ENCODE measurements around the gene FANCG. TPM values are rescaled to one million over a fixed set of nuclear protein-coding genes. Genes with fewer than 3 reads are reported as not detected.
A peak's percentile ranks its signal among the peaks of the same experiment; 100 is the strongest.

The FANCG gene
- total and polyA plus RNA-seq, 10 donors, result 15.8 to 37.5 (median 24.2) TPM

- DNase-seq, result no peak
- H3K36me3 ChIP-seq, result peaks cover 0 to 25% (median 13%) of the 10 kb centered on the region in 6 donors
- H3K27me3 ChIP-seq (replicated peaks in 1 of 7), result no peaks in the 10 kb centered on the region
- no peaks in the 10 kb centered on the region for H3K9me3 ChIP-seq
- H3K4me1 ChIP-seq, result peaks cover 39 to 89% (median 73%) of the 10 kb centered on the region in 6 donors
- peak overlapping the region in 5 of 8 donors; percentile 59 to 81 (median 68) for H3K4me3 ChIP-seq
- intact Hi-C loops (cut with DNase I; ENCODE audit: low total_unique reads), result no loop called here
- WGBS, 5 donors, result 79 to 85% (median 82%) methylated on average over 3 of the region's 3 CpGs
- TF ChIP-seq POLR2AphosphoS5 (IDR thresholded peaks at IDR 0.05) (no peak), POLR2A (IDR thresholded peaks at IDR 0.05) (no peak), CTCF (IDR thresholded peaks at IDR 0.05 in 8 of 11, conservative IDR thresholded peaks at IDR 0.05 in 3 of 11) (no peak)
- peak overlapping the region; percentile 15 to 96 (median 88) for H3K27ac ChIP-seq
Measured at GRCh38 chr9:35112257-35113020, 32.7 kb upstream of the FANCG start.

DNA sequence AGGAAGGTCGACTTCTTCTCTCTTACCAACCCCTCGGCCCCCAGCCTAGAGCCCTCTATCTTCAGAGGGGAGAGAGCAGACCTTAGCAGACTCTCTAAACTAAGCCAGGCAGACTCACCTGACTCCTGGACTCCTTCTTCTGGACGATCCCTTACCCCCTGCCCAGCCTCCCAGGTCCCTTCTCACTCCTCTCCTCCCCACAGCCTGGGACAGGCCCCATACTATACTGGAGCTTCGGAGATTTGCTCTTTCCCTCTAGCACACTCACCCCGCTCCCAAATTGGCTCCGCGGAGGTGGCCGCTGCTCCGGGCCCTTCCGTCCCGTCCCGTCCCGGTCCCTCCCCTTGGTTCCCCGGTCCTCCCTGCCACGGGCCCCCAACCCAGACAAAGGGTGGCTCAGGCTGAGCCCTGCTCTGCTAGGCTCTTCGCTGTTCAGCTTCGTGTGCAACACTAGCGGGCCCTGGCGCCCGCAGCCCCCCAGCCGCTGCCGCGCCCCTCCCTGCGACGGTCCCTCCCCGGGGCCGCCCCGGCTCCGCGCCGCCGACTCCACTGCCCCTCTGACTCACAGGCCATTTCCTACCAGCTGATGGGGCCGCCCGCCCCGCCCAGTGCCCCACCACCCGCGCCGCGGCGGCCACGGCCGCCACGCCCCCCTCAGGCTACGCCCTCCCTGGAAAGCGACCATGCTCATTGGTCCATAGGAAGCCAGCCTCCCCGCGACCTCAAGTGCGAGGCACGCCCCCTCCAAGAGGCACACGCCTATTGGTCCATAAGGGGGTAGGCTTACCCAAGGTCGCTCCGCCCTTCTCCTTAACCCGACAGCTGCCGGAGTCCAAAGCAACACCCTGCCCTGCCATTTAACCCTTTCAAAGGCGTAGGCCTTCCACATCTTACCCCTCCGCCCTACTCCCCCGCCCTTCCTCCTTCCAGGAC, 31.5 kb upstream of the FANCG start:
- no peaks in the 10 kb centered on the region for H3K27me3 ChIP-seq (replicated peaks in 1 of 7)
- WGBS, 5 donors, result 2 to 3% (median 2%) methylated on average over 29 to 57 of the region's 57 CpGs
- peaks cover 0 to 37% (median 24%) of the 10 kb centered on the region in 6 donors for H3K36me3 ChIP-seq
- peak overlapping the region; percentile 55 to 81 (median 67) for H3K4me3 ChIP-seq
- peak overlapping the region; percentile 76 to 96 (median 88) for H3K27ac ChIP-seq
- peaks cover 31 to 77% (median 62%) of the 10 kb centered on the region in 6 donors for H3K4me1 ChIP-seq
- intact Hi-C loops (cut with DNase I; ENCODE audit: low total_unique reads), result no loop called here
- peak; percentile 99 for DNase-seq
- H3K9me3 ChIP-seq, result no peaks in the 10 kb centered on the region
- peak; percentile 52 to 81 (median 79) for TF ChIP-seq POLR2AphosphoS5 (IDR thresholded peaks at IDR 0.05)
- peak in 1 of 3 donors; percentile 33 for TF ChIP-seq POLR2A (IDR thresholded peaks at IDR 0.05)
- TF ChIP-seq CTCF (IDR thresholded peaks at IDR 0.05 in 8 of 11, conservative IDR thresholded peaks at IDR 0.05 in 3 of 11), result peak in 1 of 11 experiments; percentile 42

DNA sequence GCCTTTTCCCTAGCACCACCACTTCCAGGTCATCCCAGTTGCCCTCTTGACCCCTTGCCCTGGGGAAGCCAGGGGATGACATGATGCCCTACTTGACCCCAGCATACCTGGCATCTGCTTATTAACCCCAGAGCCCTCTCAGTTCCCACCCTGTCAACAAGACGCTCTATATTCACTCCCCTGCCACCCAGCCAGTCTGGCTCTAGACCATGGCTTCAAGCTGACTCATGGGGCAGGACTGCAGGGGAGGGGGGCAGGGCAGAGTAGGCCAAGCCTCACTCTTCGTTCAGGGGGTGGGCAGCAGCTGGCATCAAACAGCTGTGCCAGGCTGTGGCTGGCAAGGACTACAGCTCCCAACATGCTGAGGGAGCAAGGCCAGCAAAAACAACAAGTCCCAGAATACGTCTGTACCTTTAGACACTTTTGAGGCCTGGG, 30.6 kb upstream of the FANCG start:
- intact Hi-C loops (cut with DNase I; ENCODE audit: low total_unique reads), result no loop called here
- peaks cover 0 to 46% (median 34%) of the 10 kb centered on the region in 6 donors for H3K36me3 ChIP-seq
- peak overlapping the region in 4 of 8 donors; percentile 60 to 81 (median 72) for H3K4me3 ChIP-seq
- no peaks in the 10 kb centered on the region for H3K9me3 ChIP-seq
- DNase-seq, result no peak
- 39 to 54% (median 42%) methylated on average over 3 of the region's 3 CpGs for WGBS, 5 donors
- H3K27ac ChIP-seq, result peak overlapping the region in 6 of 8 donors; percentile 9 to 96 (median 88)
- H3K4me1 ChIP-seq, result peaks cover 31 to 69% (median 61%) of the 10 kb centered on the region in 6 donors
- H3K27me3 ChIP-seq (replicated peaks in 1 of 7), result no peaks in the 10 kb centered on the region
- TF ChIP-seq CTCF (IDR thresholded peaks at IDR 0.05 in 8 of 11, conservative IDR thresholded peaks at IDR 0.05 in 3 of 11) (no peak), POLR2A (IDR thresholded peaks at IDR 0.05) (no peak), POLR2AphosphoS5 (IDR thresholded peaks at IDR 0.05) (peak in 1 of 3 donors; percentile 25)
